NCI-H526 (cell line): ENCODE data around the gene ETF1.

Experiments used
- DNase-seq, 2 experiments: peaks; one replicate each; lab custom pipeline; 2025; lab: John Stamatoyannopoulos, UW

ETF1 gene

GRCh38 chr5:138463419-138464007, 79.5 kb downstream of the ETF1 start:
- DNase-seq: peak in 1 of 2 experiments; percentile 40

GRCh38 chr5:138461343-138462125, 81.5 kb downstream of the ETF1 start:
- DNase-seq: peak in 1 of 2 experiments; percentile 30

- DNase-seq: peak; percentile 41 to 52
These were observed 82.9 kb downstream of the ETF1 start for GRCh38 chr5:138460032-138460693.

- DNase-seq: peak in 1 of 2 experiments; percentile 13
These were observed 83.6 kb downstream of the ETF1 start for GRCh38 chr5:138459311-138459933.

- no peak for DNase-seq
These were observed 84.2 kb downstream of the ETF1 start for GRCh38 chr5:138458856-138459255.

GRCh38 chr5:138458384-138458783, 84.7 kb downstream of the ETF1 start:
- DNase-seq: no peak

- no peak for DNase-seq
These were observed 85.3 kb downstream of the ETF1 start for GRCh38 chr5:138457531-138458275.
